Activated T-cell treated with anti-CD3 and anti-CD28 coated beads for 4 hours (primary cell): ENCODE results near the gene USP21.

Source experiments
- DNase-seq: peaks from one replicate; pipeline ENCODE4 v3.0.0-alpha.2; 2020

The USP21 gene

GRCh38 chr1:161138431-161138830, 20.9 kb upstream of the USP21 start:
- DNase-seq: no peak

GRCh38 chr1:161139766-161140165, 19.5 kb upstream of the USP21 start:
- peak; percentile 48 for DNase-seq

- no peak for DNase-seq
Measured at GRCh38 chr1:161140755-161141400, 18.4 kb upstream of the USP21 start.

GRCh38 chr1:161145832-161146231, 13.5 kb upstream of the USP21 start:
- DNase-seq: no peak

GRCh38 chr1:161153176-161153575, 6.1 kb upstream of the USP21 start:
- DNase-seq: no peak

- DNase-seq: peak; percentile 69
Measured at GRCh38 chr1:161153682-161154337, 5.5 kb upstream of the USP21 start, which contains the start of gene UFC1. Gene UFC1 (plus strand): TSS chr1:161153978. CDS start chr1:161153998, 20 bp downstream.

GRCh38 chr1:161157867-161158266, 1.4 kb upstream of the USP21 start:
- no peak for DNase-seq

- no peak for DNase-seq
Measured at GRCh38 chr1:161158316-161159010, 837 bp upstream of the USP21 start.

- no peak for DNase-seq
Measured at GRCh38 chr1:161159913-161160243, 578 bp downstream of the USP21 start.

- DNase-seq: no peak
Measured at GRCh38 chr1:161160671-161161145, 1.4 kb downstream of the USP21 start.

GRCh38 chr1:161161652-161162051, 2.4 kb downstream of the USP21 start:
- DNase-seq: no peak

GRCh38 chr1:161162052-161162451, 2.8 kb downstream of the USP21 start:
- DNase-seq: no peak

GRCh38 chr1:161162806-161163205, 3.5 kb downstream of the USP21 start:
- DNase-seq: no peak

- DNase-seq: no peak
Measured at GRCh38 chr1:161163793-161164192, 4.5 kb downstream of the USP21 start.

- no peak for DNase-seq
Measured at GRCh38 chr1:161164901-161165610, 5.8 kb downstream of the USP21 start.

- DNase-seq: peak; percentile 81
Measured at GRCh38 chr1:161165742-161166668, 6.7 kb downstream of the USP21 start, which contains the start of gene PPOX. Gene PPOX (plus strand): TSS chr1:161166426. CDS start chr1:161166848, 422 bp downstream.

- no peak for DNase-seq
Measured at GRCh38 chr1:161166669-161167548, 7.6 kb downstream of the USP21 start.

- no peak for DNase-seq
Measured at GRCh38 chr1:161168906-161169305, 9.6 kb downstream of the USP21 start.

- no peak for DNase-seq
Measured at GRCh38 chr1:161171191-161171590, 11.9 kb downstream of the USP21 start.

GRCh38 chr1:161171696-161172095, 12.4 kb downstream of the USP21 start:
- DNase-seq: no peak

GRCh38 chr1:161172349-161172748, 13.0 kb downstream of the USP21 start:
- no peak for DNase-seq
